Measurements from ENCODE around the gene BCL2L13.
"Not testable (repeated sequence)": the region's sequence is repeated elsewhere in the genome, so short reads cannot be mapped to it uniquely, and the experiment has no call there.

BCL2L13 gene

DNA sequence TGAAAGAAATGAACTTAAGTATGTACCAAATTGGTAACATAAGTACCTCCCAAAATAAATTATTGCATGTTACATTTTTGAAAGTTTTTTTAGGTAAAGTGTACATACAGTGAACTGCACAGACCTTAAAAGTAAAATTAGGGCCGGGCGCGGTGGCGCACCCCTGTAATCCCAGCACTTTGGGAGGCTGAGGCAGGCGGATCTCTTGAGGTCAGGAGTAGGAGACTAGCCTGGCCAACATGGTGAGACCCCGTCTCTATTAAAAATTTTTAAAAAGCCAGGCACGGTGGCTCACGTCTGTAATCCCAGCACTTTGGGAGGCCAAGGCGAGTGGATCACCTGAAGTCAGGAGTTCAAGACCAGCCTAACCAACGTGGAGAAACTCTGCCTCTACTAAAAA lies 1.7 kb upstream of the BCL2L13 start:
- DNase-seq: not testable (repeated sequence)

DNA sequence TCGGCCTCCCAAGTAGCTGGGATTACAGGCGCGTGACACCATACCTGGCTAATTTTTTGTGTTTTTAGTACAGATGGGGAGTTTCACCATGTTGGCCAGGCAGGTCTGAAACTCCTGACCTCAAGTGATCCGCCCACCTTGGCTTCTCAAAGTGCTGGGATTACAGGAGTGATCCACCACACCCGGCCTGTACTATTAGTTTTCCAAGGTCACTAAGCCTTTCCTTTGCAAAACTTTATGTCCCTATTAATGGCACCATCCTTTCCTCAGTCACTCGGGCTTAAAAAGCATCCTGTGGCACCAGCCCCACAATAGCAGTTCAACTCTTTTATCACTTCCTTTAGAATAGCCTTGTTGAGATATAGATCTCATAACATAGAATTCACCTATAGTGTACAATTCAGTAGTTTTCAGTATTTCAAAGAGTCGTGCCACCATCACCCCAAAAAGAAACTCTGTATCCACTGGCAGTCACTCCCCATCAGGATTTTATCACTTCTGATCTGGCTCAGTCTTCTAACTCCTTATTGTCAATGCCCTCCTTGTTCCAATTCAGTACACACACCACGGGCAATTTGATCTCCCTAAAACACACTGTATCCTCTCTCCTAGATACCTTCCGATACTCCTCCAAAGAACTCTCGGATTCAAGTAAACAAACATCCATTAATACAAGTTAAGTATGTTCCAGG lies 921 bp upstream of the BCL2L13 start:
- no peak for DNase-seq

DNA sequence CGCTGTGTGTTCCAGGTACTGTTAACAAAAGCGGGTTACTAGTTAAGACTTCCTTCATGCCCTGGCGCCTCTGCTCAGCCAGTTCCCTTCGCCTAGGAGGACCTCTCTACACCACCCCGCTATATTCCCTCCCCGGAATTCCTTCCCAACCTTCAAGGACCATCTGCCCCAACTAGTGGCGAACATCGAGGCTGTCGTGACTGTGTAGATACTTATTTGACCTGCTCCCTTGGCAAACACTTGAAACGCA lies 450 bp upstream of the BCL2L13 start:
- DNase-seq: peak; percentile 90

DNA sequence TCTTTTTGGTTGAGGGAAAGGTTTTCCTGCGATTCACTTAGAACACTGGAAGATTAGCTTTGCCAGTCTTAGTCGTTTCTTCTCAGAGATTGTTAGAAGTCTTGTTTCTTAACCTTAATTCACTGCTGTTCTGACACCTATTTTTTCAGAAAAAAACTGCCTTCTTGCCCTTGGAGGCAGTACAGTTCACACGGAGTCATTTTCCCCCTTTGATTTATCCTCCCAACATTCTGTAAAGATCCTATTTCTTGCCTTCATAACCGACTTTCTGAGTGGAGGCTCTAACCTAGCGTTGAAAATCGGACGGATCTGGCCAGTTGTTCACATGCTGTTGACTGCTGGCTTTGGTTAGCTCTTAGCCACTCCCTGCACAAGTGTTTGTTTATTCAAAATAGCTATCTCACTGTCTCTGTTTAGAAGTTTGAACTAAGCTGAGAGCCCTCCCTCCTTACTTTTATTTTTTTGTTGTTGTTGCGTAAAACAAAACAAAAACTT lies 737 bp downstream of the BCL2L13 start:
- DNase-seq: peak; percentile 44

DNA sequence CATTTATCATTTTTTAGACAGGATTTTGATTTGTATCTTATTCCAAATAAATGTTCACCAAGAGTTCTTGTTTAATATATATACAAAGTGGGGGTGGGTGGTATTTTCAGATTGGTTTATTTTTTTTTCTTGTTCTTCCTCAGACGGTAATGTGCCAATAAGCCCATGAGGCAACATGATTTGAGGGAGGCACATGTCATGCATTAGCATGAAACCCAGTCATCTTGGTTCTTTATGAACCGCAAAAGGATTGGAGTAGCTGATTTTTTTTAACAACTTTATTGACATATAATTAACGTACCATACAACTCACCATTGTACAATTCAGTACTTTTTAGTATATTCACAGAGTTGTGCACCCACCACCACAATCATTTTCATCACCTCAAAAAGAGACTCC lies 2.7 kb downstream of the BCL2L13 start:
- DNase-seq: no peak

DNA sequence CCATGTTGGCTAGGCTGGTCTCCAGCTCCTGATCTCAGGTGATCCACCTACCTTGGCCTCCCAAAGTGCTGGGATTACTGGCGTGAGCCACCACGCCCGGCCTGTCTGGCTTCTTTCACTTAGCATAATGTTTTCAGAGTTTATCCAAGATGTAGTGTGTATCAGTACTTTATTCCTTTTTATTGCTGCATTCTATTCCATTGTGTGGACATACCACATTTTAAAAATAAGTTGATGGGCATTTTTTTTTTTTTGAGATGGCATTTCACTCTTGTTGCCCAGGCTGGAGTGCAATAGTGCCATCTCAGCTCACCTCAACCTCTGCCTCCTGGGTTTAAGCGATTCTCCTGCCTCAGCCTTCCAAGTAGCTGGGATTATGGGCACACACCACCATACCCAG lies 3.8 kb downstream of the BCL2L13 start:
- not testable (repeated sequence) for DNase-seq

DNA sequence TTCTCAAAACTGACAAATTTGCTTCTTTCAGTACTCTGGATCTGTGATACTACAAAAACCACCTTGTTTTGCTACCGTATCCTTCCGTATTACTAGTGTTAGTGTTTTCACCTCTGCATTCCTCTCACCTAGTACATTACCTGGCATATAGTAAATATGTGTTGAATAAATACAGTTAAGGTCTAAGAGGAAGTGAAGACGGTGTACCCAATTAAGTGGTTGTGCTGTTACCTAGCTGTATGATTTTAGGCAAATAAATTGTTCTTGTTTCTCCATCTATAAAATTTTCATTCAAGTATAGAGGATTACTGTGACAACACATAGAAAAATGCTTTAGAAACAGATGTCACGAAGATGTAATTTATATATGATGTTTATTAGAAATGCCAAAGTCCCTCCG lies 8.9 kb downstream of the BCL2L13 start:
- no peak for DNase-seq

DNA sequence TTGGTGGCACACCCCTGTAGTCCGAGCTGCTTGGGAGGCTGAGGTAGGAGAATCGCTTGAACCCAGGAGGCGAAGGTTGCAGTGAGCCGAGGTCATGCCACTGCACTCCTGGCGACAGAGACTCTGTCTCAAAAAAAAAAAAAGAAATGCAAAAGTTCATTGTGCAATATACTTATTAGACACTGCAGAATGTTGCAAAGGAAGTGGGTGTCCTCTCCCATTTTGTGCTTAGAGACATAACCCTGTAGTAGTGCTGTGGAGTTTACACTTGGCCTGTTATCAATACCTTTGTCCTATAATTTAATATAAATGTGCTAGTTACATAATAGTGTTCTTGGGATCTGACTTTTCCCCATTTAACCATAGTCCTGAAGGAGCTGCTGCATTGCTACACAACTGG lies 9.4 kb downstream of the BCL2L13 start:
- no peak for DNase-seq

DNA sequence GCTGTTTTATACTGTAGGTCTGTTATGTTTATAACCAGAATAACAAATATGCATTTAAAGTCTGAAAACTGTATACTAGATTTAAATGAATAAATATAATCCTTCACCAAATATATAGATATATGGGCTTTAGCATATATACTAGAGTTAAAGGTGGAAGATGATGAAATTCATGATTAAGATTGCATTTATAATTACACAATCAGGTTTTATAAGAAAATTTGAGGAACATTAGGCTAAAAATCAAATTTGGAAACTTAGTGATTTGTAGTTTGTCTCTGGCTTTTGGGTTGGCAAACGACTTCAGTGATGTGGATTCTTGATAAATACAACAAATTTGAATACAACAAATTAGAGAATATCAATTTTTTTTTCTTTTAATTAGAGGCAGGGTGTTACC lies 10.0 kb downstream of the BCL2L13 start:
- DNase-seq: no peak

DNA sequence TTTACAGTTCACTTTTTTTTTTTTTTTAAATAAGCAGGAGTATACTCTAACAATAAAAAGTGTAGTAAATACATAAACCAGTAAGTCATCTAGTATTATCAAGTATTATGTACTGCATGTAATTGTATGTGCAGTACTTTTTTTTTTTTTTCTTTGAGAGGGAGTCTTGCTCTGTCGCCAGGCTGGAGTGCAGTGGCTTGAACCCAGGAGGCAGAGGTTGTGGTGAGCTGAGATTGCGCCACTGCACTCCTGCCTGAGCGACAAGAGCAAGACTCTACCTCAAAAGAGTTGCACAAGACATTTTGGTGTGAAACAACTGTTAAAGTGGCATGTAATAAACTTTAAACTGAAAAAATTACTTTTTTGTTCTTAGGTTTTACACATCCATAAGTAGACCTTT lies 16.7 kb downstream of the BCL2L13 start:
- no peak for DNase-seq

DNA sequence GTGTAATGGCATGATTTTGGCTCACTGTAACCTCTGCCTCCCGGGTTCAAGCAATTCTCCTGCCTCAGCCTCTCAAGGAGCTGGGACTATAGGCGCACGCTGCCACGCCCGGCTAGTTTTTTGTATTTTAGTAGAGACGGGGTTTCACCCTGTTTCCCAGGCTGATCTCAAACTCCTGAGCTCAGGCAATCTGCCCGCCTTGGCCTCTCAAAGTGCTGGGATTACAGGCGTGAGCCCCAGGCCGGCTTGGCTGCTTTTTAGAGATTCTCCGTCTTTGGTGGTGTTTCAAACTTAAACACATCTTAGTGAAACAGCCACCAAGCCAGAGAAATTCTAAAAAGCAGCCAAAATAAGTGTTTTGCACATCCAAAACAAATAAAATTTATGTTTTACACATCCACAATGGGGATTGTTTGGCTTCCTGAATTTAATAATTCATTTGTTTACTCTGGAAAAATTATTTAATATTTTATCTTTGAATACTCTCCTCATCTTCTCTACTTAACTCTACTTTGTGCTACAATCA lies 18.4 kb downstream of the BCL2L13 start:
- DNase-seq: no peak

DNA sequence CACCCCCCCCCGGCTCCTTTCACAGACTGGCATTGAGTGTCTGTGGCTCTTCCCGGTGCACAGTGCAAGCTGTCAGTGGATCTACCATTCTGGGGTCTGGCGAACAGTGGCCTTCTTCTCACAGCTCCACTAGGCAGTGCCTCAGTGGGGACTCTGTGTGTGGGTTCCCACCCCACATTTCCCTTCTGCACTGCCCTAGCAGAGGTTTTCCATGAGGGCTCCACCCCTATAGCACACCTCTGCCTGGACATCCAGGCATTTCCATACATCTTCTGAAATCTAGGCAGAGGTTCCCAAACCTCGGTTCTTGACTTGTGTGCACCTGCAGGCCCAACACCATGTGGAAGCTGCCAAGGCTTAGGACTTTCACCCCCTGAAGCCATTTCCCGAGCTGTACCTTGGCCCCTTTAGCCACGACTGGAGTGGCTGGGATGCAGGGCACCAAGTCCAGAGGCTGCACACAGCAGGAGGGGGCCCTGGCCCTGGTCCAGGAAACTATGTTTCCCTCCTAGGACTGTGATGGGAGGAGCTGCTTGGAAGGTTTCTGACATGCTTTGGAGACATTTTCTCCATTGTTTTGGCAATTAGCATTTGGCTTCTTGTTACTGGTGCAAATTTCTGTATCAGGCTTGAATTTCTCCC lies 26.0 kb downstream of the BCL2L13 start:
- DNase-seq: no peak

DNA sequence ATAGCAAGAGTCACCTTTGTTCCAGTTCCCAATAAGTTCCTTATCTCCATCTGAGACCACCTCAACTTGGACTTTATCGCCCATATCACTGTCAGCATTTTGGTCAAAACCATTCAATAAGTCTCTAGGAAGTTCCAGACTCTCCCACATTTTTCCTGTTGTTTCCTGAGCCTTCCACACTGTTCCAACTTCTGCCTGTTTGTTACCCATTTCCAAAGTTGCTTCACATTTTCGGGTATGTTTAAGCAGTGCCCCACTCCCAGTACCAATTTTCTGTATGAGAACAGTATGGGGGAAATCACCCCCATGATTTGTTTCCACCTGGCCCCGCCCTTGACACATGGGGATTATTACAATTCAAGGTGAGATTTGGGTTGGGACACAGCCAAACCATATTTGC lies 26.7 kb downstream of the BCL2L13 start:
- no peak for DNase-seq

DNA sequence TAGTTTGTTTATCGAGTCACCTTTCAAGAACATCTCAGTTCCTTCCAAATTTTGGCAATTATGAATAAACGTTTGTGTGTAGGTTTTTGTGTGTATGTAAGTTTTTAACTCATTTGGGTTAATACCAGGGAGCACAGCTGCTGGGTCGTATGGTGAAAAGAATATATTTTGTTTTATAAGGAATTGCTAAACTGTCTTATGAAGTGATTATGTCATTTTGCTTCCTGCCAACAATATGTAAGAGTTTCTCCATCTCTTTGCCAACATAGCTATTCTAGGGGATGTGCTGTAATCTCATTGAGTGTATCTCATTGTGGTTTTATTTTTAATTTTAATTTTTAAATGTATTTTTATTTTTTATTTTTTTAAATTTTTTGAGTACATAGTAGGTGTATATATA lies 27.3 kb downstream of the BCL2L13 start:
- DNase-seq: no peak

DNA sequence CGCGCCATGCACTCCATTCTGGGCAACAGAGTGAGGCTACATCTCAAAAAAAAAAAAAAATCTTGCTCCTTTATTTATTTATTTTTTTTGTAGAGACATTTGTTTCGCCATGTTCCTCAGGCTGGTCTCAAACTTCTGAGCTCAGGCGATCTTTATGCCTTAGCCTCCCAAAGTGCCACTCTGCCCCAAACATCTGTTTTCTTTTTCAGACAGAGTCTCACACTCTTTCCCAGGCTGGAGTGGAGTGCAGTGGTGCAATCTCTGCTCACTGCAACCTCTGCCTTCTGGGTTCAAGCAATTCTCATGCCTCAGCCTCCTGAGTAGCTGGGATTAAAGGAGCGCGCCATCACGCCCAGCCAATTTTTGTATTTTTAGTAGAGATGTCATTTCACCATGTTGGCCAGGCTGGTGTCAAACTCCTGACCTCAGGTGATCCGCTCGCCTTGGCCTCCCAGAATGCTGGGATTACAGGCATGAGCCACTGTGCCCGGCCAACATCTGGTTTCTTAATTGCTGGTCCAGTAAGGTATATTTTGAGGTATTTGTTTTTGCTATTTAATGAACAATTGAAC lies 33.0 kb downstream of the BCL2L13 start:
- DNase-seq: not testable (repeated sequence)

DNA sequence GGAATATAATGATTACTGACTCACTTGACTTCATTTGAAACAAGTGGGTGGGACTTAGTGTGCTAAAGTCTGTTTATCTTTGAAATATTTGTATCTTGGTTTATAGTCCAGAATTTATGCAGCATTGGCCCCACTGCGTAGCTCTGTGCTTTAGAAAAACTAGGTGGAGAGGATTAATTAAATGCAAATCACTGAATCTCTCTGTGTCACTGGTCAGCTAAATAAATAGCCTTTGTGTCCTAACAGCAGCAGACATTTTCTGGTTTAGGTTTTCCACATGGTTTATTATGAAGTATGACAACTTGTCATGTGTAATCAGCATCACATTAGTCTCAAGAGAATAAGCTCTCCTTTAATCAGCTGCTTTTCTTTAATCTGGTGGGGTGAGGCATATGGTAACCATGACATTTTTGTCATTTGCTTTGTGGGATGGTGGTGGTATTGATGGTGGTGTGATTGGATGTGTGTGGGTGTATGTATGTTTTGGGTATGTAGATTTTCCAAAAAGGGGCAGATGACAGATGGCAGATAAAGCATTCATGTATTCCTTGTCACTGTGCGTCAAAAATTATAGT lies 33.9 kb downstream of the BCL2L13 start:
- DNase-seq: peak; percentile 30

DNA sequence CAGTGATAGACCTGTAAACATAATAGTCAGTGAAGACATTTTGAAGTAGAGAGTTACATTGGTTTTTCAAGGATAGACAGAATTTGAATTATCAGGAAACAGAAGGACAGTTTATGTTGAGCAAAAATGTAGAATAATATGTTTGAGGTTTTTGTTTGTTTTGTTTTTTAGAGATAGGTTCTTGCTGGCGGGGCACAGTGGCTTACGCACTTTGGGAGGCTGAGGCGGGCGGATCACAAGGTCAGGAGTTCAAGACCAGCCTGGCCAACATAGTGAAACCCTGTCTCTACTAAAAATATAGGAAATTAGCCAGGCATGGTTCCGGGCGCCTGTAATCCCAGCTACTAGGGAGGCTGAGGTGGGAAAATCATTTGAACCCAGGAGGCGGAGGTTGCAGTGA lies 35.6 kb downstream of the BCL2L13 start:
- no peak for DNase-seq

DNA sequence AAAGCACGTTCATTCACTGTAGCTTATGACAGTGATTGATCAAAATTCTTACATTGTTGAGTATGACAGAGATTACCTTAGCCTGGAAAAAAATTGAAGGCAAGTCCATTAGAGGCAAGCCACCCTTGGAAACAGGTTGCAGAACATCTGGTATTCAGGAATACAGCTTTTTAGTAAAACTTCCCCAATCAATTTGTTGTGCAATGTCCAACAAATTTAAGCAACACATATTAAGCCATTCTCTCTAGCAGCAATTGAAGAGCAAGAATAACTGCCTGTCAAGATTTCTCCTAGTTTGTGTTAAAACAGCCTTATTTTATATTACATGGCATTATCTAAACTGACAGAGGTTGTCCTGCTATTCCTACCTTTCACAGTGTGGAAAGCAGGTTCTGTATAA lies 37.0 kb downstream of the BCL2L13 start:
- no peak for DNase-seq

DNA sequence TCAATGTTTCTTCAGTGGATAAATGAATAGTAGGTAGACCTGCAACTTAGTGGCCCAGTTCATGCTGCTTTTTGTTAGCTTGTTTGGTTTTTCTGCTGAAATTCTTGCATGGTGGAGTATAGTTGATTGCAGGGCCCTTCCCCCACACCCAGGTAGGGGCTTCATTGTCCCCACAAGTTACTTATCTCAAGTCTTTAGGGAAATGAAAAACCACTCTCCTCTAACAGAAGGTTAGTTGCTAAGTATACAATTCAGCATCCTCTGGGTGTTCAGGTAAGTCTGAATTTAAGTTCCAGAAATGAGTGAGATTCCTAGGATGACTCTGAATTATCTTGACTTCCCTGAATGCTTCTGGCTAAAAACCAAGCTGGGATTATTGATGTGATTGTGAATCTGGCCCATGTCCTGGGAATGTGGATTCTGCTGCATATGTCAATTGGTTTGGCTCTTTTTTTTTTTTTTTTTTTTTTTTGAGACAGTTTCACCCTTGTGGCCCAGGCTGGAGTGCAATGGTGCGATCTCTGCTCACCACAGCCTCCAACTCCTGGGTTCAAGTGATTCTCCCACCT lies 40.3 kb downstream of the BCL2L13 start:
- DNase-seq: no peak

DNA sequence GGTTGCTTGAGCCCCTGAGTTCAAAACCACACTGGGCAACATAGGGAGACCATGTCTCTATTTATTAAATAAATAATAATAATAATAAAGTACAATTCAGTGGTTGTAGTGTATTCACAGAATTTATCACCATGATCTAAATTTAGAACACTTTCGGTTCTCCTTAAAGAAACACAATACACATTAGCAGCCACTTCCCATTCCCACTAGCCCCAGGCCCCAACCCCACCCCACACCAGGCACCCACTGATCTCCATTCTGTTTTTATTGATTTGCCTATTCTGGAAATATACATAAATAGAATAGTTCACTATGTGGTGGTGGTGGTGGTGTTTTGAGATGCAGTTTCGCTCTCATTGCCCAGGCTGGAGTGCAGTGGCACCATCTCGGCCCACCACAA lies 45.7 kb downstream of the BCL2L13 start:
- no peak for DNase-seq

DNA sequence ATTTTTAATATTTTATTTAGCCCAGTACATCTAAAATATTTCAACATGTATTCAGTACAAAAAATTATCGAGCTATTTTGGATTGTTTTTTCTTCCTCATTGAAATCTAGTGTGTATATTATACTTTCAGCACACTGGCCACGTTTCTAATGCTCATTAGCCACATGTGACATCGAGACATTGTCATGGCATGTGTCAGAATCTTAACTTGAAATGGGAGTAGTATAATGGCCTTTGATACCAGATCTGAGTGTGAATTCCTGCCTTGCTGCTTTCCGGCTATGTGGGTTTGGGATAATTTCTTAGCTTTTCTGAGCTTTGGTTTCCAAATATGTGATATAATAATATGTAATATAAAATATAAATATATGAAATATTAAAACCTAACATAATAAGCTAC lies 54.3 kb downstream of the BCL2L13 start:
- no peak for DNase-seq

DNA sequence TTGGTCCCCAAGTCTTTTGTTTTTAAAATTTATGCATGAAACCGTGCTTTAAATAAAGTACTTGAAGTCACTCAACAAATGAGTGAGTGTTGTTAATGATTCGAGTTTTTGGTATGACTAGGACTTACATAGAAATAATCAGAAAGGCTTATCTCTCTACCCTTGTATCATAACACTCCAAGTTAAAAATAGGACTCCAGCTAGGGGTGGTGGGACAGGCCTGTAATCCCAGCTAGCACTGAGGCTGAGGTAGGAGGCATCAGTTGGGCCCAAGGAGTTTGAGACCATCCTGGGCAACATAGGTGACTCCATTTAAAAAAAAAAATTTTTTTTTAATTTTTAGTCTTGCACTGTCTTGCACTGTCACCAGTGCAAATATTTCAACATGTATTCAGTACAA lies 55.6 kb downstream of the BCL2L13 start:
- DNase-seq: no peak

DNA sequence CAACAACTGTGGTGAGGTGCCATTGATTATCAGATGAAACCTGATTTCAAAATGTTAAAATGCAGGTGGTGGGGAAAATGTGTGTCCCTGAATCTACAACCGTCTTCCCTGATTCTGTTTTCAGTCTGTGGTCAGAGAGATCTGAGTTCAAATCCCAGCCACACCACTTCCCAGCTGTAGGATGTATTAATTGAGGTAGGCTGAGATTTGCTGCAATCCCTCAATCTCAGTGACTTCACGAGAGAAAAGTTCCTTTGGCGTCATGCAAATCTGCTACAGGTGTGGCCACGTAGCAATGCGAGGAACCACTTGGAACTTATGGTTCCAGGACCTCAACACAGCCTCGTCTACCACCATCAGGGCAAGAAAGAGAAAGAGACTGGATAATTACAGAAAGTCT lies 56.2 kb downstream of the BCL2L13 start:
- no peak for DNase-seq

DNA sequence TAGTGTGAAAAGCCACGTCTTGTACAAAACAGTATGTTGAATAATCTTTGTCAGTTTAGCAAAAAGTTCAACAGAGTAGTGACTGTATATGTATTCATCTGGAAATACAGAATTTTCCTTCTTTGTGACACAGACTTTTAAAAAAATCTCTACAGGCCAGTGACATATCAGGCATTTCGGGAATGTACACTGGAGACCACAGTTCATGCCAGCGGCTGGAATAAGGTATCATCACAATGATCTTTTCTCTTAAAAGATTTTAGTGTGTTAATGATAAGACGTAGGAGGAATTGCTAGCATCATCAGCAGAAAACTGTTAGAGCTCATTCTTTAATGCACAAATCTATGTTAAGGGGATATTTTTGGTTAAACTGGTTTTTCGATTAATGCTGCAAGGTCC lies 57.4 kb downstream of the BCL2L13 start:
- no peak for DNase-seq
